Breast epithelium (tissue), 4 donors: Measurements from ENCODE around the gene ZDHHC16. TPM values are rescaled to one million over a fixed set of nuclear protein-coding genes. Genes with fewer than 3 reads are reported as not detected.

Experiments
- DNase-seq, 2 donors: peaks; one replicate each; pipeline ENCODE4 v3.0.0-alpha.2; 2019; ENCODE audit warnings: low spot score in 2 of 2
- H3K27ac ChIP-seq, 2 donors: fragments of 200-600 bp; sonication (generic) in 1 of 2; one replicate each; pipeline ENCODE4 v1.5.1; 2016 to 2019; ENCODE audit warnings: mild to moderate bottlenecking in 1 of 2
- H3K27me3 ChIP-seq, 2 donors: fragments of 200-600 bp; sonication (generic) in 1 of 2; one replicate each; pipeline versions ENCODE4 v1.5.1 to v1.6.0; 2017 to 2019; ENCODE audit warnings: control low read depth in 1 of 2, mild to moderate bottlenecking in 1 of 2
- H3K36me3 ChIP-seq: fragments of 200-600 bp; one replicate; pipeline ENCODE4 v1.5.1; 2019
- H3K4me1 ChIP-seq, 2 donors: fragments of 200-600 bp; sonication (generic); one replicate each; pipeline ENCODE4 v1.5.1; 2016 to 2019; ENCODE audit warnings: control low read depth in 1 of 2
- H3K4me3 ChIP-seq, 3 donors: fragments of 200-600 bp; sonication (generic); 1 replicate in 2 of 3; 2 replicates in 1 of 3; pipeline ENCODE4 v1.5.1; 2016 to 2019; ENCODE audit warnings: mild to moderate bottlenecking in 3 of 3, moderate library complexity in 2 of 3
- H3K9me3 ChIP-seq, 2 donors: fragments of 200-600 bp; sonication (generic) in 1 of 2; one replicate each; pipeline ENCODE4 v1.5.1; 2016 to 2019; ENCODE audit warnings: control low read depth in 1 of 2
- POLR2A ChIP-seq: fragments of 450-650 bp; IDR thresholded peaks from one replicate; pipeline ENCODE4 v1.6.1; 2016; ENCODE audit warnings: antibody characterized with exemption, mild to moderate bottlenecking, moderate library complexity
- POLR2AphosphoS5 ChIP-seq, 3 donors: sonication (generic); formaldehyde crosslinking; IDR thresholded peaks; one replicate each; pipeline ENCODE4 v1.6.1; 2017; ENCODE audit warnings: antibody characterized with exemption in 3 of 3
- intact Hi-C: fragments of 100-400 bp; cut with DNase I; formaldehyde crosslinking; loops from one replicate; pipeline ENCODE4 v1.15.1; 2023; ENCODE audit warnings: low total_unique reads
- total RNA-seq, 3 donors: library from RNA; depleted of rRNA; stranded (reverse); fragments of >200 nt; gene quantifications; one replicate each; pipeline ENCODE4 v1.1.0, GENCODE V29; 2016
- TF ChIP-seq, protein P1 (sequence below), 3 donors: fragments of 450-650 bp; IDR thresholded peaks; one replicate each; pipeline ENCODE4 v1.5.1; 2016 to 2017; ENCODE audit warnings: antibody characterized with exemption in 3 of 3, mild to moderate bottlenecking in 3 of 3, moderate library complexity in 3 of 3

Gene ZDHHC16
- total RNA-seq, 3 donors from 2014 or later: 21.6 to 53.1 (median 44.6) TPM

DNA sequence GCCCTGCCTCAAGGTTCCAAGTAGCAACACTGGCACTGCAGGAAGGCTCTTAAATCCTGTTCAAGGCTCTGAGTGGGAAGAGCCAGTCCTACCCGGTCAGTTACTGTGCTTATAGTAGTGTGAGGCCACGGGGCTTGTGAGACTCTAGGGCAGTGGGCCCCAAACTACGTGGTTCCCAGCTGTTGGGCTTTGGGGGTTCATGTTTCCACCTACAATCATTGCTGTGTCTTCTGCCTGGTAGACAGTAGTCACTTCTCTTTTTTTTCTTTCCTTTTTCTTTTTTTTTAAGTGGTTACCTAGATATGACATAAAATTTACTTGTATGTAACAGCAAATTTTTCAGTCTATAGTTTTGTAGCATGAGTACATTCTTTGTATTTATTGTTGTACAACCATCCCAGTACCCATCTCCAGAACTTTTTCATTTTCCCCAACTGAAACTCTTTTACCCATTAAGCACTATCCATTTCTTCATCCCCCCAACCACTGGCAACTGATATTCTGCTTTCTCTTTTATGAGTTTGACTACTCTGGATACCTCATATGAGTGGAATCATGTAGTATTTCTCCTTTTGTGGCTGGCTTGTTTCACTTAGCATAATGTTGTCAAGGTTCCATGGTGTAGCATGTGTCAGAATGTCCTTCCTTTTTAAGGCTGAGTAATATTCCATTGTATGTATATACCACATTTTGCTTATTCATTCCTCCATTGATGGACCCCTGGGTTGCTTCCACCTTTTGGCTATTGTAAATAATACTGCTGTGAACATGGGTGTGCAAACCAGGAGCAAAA, 60.4 kb downstream of the ZDHHC16 start:
- H3K36me3 ChIP-seq: no peaks in the 10 kb centered on the region
- TF ChIP-seq POLR2A (no peak), POLR2AphosphoS5 (IDR thresholded peaks at IDR 0.05) (no peak)
- TF ChIP-seq, protein P1, sequence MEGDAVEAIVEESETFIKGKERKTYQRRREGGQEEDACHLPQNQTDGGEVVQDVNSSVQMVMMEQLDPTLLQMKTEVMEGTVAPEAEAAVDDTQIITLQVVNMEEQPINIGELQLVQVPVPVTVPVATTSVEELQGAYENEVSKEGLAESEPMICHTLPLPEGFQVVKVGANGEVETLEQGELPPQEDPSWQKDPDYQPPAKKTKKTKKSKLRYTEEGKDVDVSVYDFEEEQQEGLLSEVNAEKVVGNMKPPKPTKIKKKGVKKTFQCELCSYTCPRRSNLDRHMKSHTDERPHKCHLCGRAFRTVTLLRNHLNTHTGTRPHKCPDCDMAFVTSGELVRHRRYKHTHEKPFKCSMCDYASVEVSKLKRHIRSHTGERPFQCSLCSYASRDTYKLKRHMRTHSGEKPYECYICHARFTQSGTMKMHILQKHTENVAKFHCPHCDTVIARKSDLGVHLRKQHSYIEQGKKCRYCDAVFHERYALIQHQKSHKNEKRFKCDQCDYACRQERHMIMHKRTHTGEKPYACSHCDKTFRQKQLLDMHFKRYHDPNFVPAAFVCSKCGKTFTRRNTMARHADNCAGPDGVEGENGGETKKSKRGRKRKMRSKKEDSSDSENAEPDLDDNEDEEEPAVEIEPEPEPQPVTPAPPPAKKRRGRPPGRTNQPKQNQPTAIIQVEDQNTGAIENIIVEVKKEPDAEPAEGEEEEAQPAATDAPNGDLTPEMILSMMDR (IDR thresholded peaks at IDR 0.05): no peak
- DNase-seq: no peak
- H3K4me3 ChIP-seq: no peak overlapping the region
- H3K27ac ChIP-seq: no peak overlapping the region
- no peaks in the 10 kb centered on the region for H3K9me3 ChIP-seq
- intact Hi-C loops: no loop called here
- no peaks in the 10 kb centered on the region for H3K27me3 ChIP-seq
- no peaks in the 10 kb centered on the region for H3K4me1 ChIP-seq

Other genes starting within 250 kb of the ZDHHC16 start
- gene ARHGAP19, start 153.5 kb upstream of the ZDHHC16 start, total RNA-seq: 10 to 100 TPM in 2 of 3 donors, 1 to 10 TPM in 1; 6.4 to 34.4 (median 14.4) TPM
- 10 to 100 TPM in 1 of 3 donors, 1 to 10 TPM in 2; 3.6 to 11.6 (median 9.8) TPM for gene FRAT1, start 126.9 kb upstream of the ZDHHC16 start, total RNA-seq
- 10 to 100 TPM; 12.2 to 24.1 (median 15.4) TPM for gene FRAT2, start 111.4 kb upstream of the ZDHHC16 start, total RNA-seq
- gene RRP12, start 44.8 kb upstream of the ZDHHC16 start, total RNA-seq: 10 to 100 TPM in 2 of 3 donors, 1 to 10 TPM in 1; 7.7 to 17.7 (median 15.7) TPM
- 100 to 1,000 TPM; 162 to 182 (median 171) TPM for gene PGAM1, start 20.0 kb upstream of the ZDHHC16 start, total RNA-seq
- gene EXOSC1, start 169 bp upstream of the ZDHHC16 start, total RNA-seq: 10 to 100 TPM; 27.7 to 37.9 (median 36.7) TPM
- gene MMS19, start 52.2 kb downstream of the ZDHHC16 start, total RNA-seq: 100 to 1,000 TPM in 1 of 3 donors, 10 to 100 TPM in 2; 73.0 to 109 (median 78.7) TPM
- gene UBTD1, start 52.7 kb downstream of the ZDHHC16 start, total RNA-seq: 10 to 100 TPM in 2 of 3 donors, 1 to 10 TPM in 1; 9.9 to 14.7 (median 12.4) TPM
- not detected for gene ANKRD2, start 126.6 kb downstream of the ZDHHC16 start, total RNA-seq
- gene HOGA1, start 138.2 kb downstream of the ZDHHC16 start, total RNA-seq: 10 to 100 TPM in 1 of 3 donors, 1 to 10 TPM in 2; 1.9 to 11.0 (median 2.3) TPM
- under 1 TPM in 2 of 3 donors, not detected in 1; 0.32 to 0.33 TPM for gene C10orf62, start 143.5 kb downstream of the ZDHHC16 start, total RNA-seq
- gene MORN4, start 187.3 kb downstream of the ZDHHC16 start, total RNA-seq: 1 to 10 TPM; 3.5 to 9.4 (median 6.9) TPM
- 10 to 100 TPM; 18.0 to 24.8 (median 21.5) TPM for gene PI4K2A, start 194.5 kb downstream of the ZDHHC16 start, total RNA-seq
- gene AVPI1, start 241.1 kb downstream of the ZDHHC16 start, total RNA-seq: 10 to 100 TPM; 23.9 to 42.4 (median 39.0) TPM